Stomach (tissue), 9 donors: Measurements from ENCODE around the gene HNF4A. TPM values are rescaled to one million over a fixed set of nuclear protein-coding genes. Genes with fewer than 3 reads are reported as not detected.
"Not testable (repeated sequence)": the region's sequence is repeated elsewhere in the genome, so short reads cannot be mapped to it uniquely, and the experiment has no call there.

Experiments used
- DNase-seq, 2 donors: peaks; one replicate each; pipeline versions ENCODE4 v3.0.0 to v3.0.0-alpha.2; 2013 to 2019
- H3K27ac ChIP-seq, 5 donors: fragments of 200-600 bp in 4 of 5; sonication (generic) in 4 of 5; one replicate each; pipeline ENCODE4 v1.5.1; 2013 to 2019; ENCODE audit warnings: mild to moderate bottlenecking in 1 of 5, moderate library complexity in 1 of 5
- H3K27me3 ChIP-seq, 3 donors: fragments of 200-600 bp; sonication (generic); one replicate each; pipeline ENCODE4 v1.5.1; 2017 to 2019; ENCODE audit warnings: mixed run types in 1 of 3
- H3K36me3 ChIP-seq, 4 donors: fragments of 200-600 bp; sonication (generic); 1 replicate in 3 of 4; 2 replicates in 1 of 4; pipeline ENCODE4 v1.5.1; 2016 to 2019
- H3K4me1 ChIP-seq, 4 donors: fragments of 200-600 bp; sonication (generic); one replicate each; pipeline ENCODE4 v1.5.1; 2016 to 2019
- H3K4me3 ChIP-seq, 4 donors: fragments of 200-600 bp; sonication (generic) in 3 of 4; one replicate each; pipeline ENCODE4 v1.5.1; 2016 to 2019; ENCODE audit warnings: mild to moderate bottlenecking in 1 of 4
- H3K9me3 ChIP-seq, 4 donors: fragments of 200-600 bp; sonication (generic); one replicate each; pipeline ENCODE4 v1.5.1; 2016 to 2019
- EP300 ChIP-seq: sonication (generic); formaldehyde crosslinking; IDR thresholded peaks from one replicate; pipeline ENCODE4 v1.6.1; 2017; ENCODE audit warnings: antibody characterized with exemption
- POLR2A ChIP-seq, 4 donors: fragments of 450-650 bp; IDR thresholded peaks; one replicate each; pipeline ENCODE4 v1.6.1; 2016; ENCODE audit warnings: antibody characterized with exemption in 4 of 4, control low read depth in 2 of 4, mild to moderate bottlenecking in 1 of 4, moderate library complexity in 1 of 4
- POLR2AphosphoS5 ChIP-seq, 3 donors: sonication (generic); formaldehyde crosslinking; IDR thresholded peaks; one replicate each; pipeline ENCODE4 v1.6.1; 2016; ENCODE audit warnings: antibody characterized with exemption in 3 of 3
- WGBS, 5 donors: extraction: QIAGEN DNeasy Blood & Tissue Kit in 3 of 5; methylation state at CpG; one replicate each; pipeline versions ENCODE4 v1.1.5 to v1.1.7; 2013 to 2018; 5-methylcytosine and 5-hydroxymethylcytosine counted together
- intact Hi-C: fragments of 100-400 bp; cut with DNase I; formaldehyde crosslinking; loops from one replicate; pipeline ENCODE4 v1.15.1; 2023; ENCODE audit warnings: low total_unique reads
- polyA plus RNA-seq, 3 donors: library from polyadenylated mRNA; stranded (reverse); fragments of 200-250 nt; gene quantifications; one replicate each; pipeline ENCODE4 v1.2.3, GENCODE V29; 2013
- total RNA-seq, 5 donors: library from RNA; depleted of rRNA; stranded (reverse); fragments of >200 nt; gene quantifications; one replicate each; pipeline versions ENCODE4 v1.1.0 to v1.2.3, GENCODE V29; 2014 to 2016
- TF ChIP-seq, protein P1 (sequence below), 7 experiments: fragments of 450-650 bp in 4 of 7; fragments of 200-600 bp in 3 of 7; sonication (generic) in 3 of 7; IDR thresholded peaks; one replicate each; pipeline ENCODE4 v1.5.1; 2016 to 2019; ENCODE audit warnings: antibody characterized with exemption in 7 of 7, control low read depth in 2 of 7, mild to moderate bottlenecking in 1 of 7
- donor health status: healthy with polysubstance abuse.
- donor health status: Bipolar disorder and iron deficiency.
- donor health status: healthy.

HNF4A gene
- total and polyA plus RNA-seq, 8 donors = 1.3 to 64.8 (median 23.5) TPM

DNA sequence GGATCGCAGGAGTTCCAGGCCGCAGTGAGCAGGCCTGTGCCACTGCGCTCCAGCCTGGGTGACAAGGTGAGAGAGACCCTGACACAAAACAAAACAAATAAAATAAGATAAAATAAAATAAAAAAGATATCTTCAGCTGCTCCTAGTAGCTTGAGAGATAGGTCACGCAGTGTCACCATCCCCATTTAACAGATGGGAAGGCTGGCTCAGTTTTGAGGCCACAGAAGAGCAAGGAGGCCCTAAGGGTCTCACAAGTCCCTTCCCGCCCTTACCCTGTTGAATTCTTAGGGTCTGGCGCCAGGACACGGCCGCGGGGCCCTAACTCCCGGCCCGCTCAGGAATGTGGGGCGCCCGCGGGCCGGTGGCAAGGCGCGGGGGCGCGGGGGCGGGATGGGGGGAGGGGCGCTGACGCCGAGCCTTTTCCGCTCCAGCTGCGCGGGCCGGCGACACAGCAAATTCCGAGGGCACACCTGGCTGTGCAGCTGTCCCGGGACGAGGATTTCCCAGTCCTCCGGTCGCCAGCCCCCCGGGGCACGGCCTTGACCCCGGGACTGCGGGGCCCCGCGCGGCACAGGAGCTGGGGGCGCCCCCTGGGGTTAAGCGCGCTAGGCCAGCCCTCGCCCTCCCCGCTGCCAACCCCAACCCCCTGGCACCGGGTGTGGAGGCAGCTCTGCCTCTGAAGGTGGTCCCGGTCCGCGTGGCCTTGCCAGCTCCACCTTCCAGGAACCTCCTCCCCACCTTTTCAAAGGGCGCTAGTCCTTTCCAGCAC, 28.9 kb upstream of the HNF4A start:
- TF ChIP-seq, protein P1, sequence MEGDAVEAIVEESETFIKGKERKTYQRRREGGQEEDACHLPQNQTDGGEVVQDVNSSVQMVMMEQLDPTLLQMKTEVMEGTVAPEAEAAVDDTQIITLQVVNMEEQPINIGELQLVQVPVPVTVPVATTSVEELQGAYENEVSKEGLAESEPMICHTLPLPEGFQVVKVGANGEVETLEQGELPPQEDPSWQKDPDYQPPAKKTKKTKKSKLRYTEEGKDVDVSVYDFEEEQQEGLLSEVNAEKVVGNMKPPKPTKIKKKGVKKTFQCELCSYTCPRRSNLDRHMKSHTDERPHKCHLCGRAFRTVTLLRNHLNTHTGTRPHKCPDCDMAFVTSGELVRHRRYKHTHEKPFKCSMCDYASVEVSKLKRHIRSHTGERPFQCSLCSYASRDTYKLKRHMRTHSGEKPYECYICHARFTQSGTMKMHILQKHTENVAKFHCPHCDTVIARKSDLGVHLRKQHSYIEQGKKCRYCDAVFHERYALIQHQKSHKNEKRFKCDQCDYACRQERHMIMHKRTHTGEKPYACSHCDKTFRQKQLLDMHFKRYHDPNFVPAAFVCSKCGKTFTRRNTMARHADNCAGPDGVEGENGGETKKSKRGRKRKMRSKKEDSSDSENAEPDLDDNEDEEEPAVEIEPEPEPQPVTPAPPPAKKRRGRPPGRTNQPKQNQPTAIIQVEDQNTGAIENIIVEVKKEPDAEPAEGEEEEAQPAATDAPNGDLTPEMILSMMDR (IDR thresholded peaks at IDR 0.05) = no peak
- TF ChIP-seq EP300 (no peak), POLR2A (IDR thresholded peaks at IDR 0.05) (no peak), POLR2AphosphoS5 (IDR thresholded peaks at IDR 0.05) (no peak)
- Histone ChIP-seq H3K27me3 (peaks cover 0 to 53% (median 9%) of the 10 kb centered on the region in 3 donors), H3K36me3 (no peaks in the 10 kb centered on the region), H3K4me3 (peak overlapping the region; percentile 35 to 48 (median 39)), H3K9me3 (no peaks in the 10 kb centered on the region), H3K27ac (no peak overlapping the region), H3K4me1 (peaks cover 0 to 7% (median 6%) of the 10 kb centered on the region in 4 donors)
- DNase-seq = peak in 1 of 2 donors; percentile 48
- intact Hi-C loops = no loop called here
- WGBS, 5 donors = 11 to 24% (median 13%) methylated on average over 20 to 50 of the region's 50 CpGs

DNA sequence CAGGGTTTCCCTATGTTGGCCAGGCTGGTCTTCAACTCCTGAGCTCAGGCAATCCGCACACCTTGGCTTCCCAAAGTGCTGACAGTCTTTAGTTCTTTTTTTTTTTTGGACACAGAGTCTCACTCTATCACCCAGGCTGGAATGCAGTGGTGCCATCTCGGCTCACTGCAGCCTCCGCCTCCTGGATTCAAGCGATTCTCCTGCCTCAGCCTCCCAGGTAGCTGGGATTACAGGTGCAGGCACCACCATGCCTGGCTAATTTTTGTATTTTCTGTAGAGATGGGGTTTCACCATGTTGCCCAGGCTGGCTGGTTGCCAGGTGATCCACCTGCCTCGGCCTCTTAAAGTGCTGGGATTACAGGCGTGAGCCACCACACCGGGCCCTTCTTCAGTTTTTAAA, 27.8 kb upstream of the HNF4A start:
- H3K27ac ChIP-seq, H3K4me3 ChIP-seq, DNase-seq, intact Hi-C loops, H3K36me3 ChIP-seq, H3K9me3 ChIP-seq, H3K4me1 ChIP-seq: not testable (repeated sequence)
- WGBS, 5 donors = 86 to 94% (median 88%) methylated on average over 7 of the region's 7 CpGs
- peaks cover 0 to 56% (median 9%) of the 10 kb centered on the region in 3 donors for H3K27me3 ChIP-seq

DNA sequence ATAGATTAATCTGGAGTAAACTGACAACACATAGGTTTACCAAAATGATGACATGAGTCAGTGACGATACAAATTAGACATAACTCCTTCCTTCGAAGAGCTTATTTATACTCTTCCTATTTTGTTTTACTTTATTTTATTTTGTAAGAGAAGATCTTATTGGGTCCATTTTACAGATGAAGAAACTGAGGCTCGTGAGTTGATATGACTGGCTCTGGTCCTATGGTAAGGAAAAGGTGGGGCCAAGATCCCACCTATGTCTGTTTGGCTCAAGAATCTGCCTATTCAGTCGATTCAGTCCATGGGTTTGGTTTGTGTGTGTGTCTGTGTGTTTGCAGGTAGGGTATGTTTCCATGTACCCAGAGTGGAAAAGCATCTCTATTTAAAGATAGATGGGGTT, 27.1 kb upstream of the HNF4A start:
- no peak overlapping the region for H3K27ac ChIP-seq
- DNase-seq = no peak
- TF ChIP-seq EP300 (no peak), POLR2AphosphoS5 (IDR thresholded peaks at IDR 0.05) (no peak), POLR2A (IDR thresholded peaks at IDR 0.05) (no peak)
- TF ChIP-seq, protein P1 (IDR thresholded peaks at IDR 0.05) = no peak
- H3K36me3 ChIP-seq = no peaks in the 10 kb centered on the region
- H3K4me3 ChIP-seq = no peak overlapping the region
- intact Hi-C loops = no loop called here
- no peaks in the 10 kb centered on the region for H3K9me3 ChIP-seq
- peaks cover 0 to 56% (median 9%) of the 10 kb centered on the region in 3 donors for H3K27me3 ChIP-seq
- peaks cover 0 to 7% (median 6%) of the 10 kb centered on the region in 4 donors for H3K4me1 ChIP-seq
- WGBS, 5 donors = 77 to 90% (median 85%) methylated on average over 4 of the region's 4 CpGs

DNA sequence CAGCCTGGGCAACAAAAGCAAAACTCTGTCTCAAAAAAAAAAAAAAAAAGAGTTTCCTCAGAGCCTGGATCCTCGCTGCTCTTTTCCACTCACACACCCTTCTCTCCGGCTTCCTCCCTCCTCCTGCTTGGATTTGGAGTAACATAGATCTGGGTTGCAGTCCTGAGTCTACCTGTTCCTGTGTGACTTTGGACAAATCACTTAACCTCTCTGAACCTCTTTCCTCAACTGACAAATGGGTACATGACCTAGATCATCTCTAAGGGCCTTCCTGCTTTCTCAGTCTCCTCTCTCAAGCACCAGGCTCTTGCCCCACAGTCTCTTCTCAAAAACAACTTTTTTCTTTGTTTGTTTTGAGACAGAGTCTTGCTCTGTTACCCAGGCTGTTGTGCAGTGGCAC, 24.3 kb upstream of the HNF4A start:
- Histone ChIP-seq H3K36me3 (no peaks in the 10 kb centered on the region), H3K4me3 (no peak overlapping the region), H3K27ac (no peak overlapping the region), H3K4me1 (peaks cover 0 to 7% (median 6%) of the 10 kb centered on the region in 4 donors), H3K9me3 (no peaks in the 10 kb centered on the region), H3K27me3 (peaks cover 0 to 60% (median 9%) of the 10 kb centered on the region in 3 donors)
- no peak for TF ChIP-seq POLR2AphosphoS5 (IDR thresholded peaks at IDR 0.05)
- no peak for TF ChIP-seq POLR2A (IDR thresholded peaks at IDR 0.05)
- TF ChIP-seq EP300 = no peak
- TF ChIP-seq, protein P1 (IDR thresholded peaks at IDR 0.05) = no peak
- intact Hi-C loops = no loop called here
- 79 to 94% (median 87%) methylated on average over 2 of the region's 2 CpGs for WGBS, 5 donors
- no peak for DNase-seq

DNA sequence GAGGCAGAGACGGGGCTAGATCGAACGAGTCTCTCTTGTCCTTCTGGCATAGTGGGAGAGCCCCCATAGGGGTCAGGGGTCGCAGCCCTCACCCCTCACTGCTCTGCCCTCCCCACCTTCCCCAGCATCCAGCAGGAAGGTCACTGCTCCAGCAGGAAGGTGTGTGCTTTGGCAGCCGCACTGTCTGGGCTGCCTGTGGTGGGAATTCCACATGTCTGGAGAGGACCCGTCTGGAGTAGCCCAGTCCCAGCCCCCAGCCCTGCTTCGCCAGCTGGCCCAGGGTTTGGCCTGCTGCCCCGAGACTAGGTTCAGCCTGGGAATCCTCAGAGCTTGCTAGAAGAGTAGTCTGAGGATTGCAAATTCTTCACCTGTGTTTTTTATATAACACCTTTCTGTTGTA, 21.2 kb upstream of the HNF4A start:
- 32 to 54% (median 41%) methylated on average over 7 to 8 of the region's 8 CpGs for WGBS, 5 donors
- Histone ChIP-seq H3K27ac (no peak overlapping the region), H3K4me1 (no peaks in the 10 kb centered on the region), H3K36me3 (no peaks in the 10 kb centered on the region), H3K4me3 (no peak overlapping the region), H3K9me3 (no peaks in the 10 kb centered on the region), H3K27me3 (peaks cover 0 to 67% (median 15%) of the 10 kb centered on the region in 3 donors)
- TF ChIP-seq POLR2A (IDR thresholded peaks at IDR 0.05) (no peak), EP300 (no peak), POLR2AphosphoS5 (IDR thresholded peaks at IDR 0.05) (no peak)
- TF ChIP-seq, protein P1 (IDR thresholded peaks at IDR 0.05) = no peak
- DNase-seq = no peak
- intact Hi-C loops = no loop called here
